HAP-1 (cell line): ENCODE data around the gene KAZN.

Source experiments
- DNase-seq, 2 experiments: peaks; one replicate each; pipeline ENCODE4 v3.0.0-alpha.2; 2016 to 2020; ENCODE audit warnings: low spot score in 2 of 2
- H3K27me3 ChIP-seq: fragments of 250-450 bp; sonication (Bioruptor Pico); 2 replicates; pipeline ENCODE4 v1.5.1; 2020; ENCODE audit warnings: low read depth, mild to moderate bottlenecking, moderate library complexity
- H3K36me3 ChIP-seq: fragments of 250-450 bp; sonication (Bioruptor Pico); replicated peaks from 2 replicates; pipeline ENCODE4 v1.5.1; 2020; ENCODE audit warnings: mild to moderate bottlenecking
- H3K4me1 ChIP-seq: fragments of 250-450 bp; sonication (Bioruptor Pico); 2 replicates; pipeline ENCODE4 v1.5.1; 2020; ENCODE audit warnings: mild to moderate bottlenecking
- H3K4me3 ChIP-seq: fragments of 250-450 bp; sonication (Bioruptor Pico); 2 replicates; pipeline ENCODE4 v1.5.1; 2020; ENCODE audit warnings: mild to moderate bottlenecking, moderate library complexity
- H3K9me3 ChIP-seq: fragments of 250-450 bp; sonication (Bioruptor Pico); 2 replicates; pipeline ENCODE4 v1.5.1; 2020; ENCODE audit warnings: mild to moderate bottlenecking, moderate library complexity
- in situ Hi-C: fragments of 300-500 bp; cut with MboI; formaldehyde crosslinking; loops from 3 replicates; pipeline ENCODE4 v1.14.3; 2020; ENCODE audit warnings: low sequenced_read_pairs, inconsistent platforms, mixed read lengths

The KAZN gene

DNA sequence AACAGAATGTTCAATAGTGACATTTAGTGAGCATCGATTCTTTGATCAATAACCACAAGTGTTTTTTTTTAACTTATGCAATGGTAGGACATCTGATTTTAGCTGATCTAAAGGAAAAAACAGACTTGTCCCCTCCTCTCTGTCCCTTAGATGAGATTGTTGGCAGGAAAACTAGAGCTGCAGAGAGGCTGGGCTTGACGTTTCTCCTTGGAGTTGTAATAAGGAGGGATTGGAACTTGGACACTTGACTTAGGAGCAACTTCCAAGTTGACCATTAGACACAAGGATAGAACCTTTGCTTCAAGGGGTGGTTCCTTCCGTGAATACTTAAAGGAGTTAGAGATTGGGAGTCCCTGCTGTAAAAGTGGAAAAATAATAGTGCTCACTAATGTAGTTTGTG lies 49.9 kb downstream of the KAZN start:
- no peak overlapping the region for H3K4me3 ChIP-seq
- H3K9me3 ChIP-seq = no peaks in the 10 kb centered on the region; the same call in 1 of the 2 replicates
- H3K27me3 ChIP-seq = no peaks in the 10 kb centered on the region
- no peak for DNase-seq
- no peaks in the 10 kb centered on the region for H3K4me1 ChIP-seq
- H3K36me3 ChIP-seq = no peaks in the 10 kb centered on the region
- in situ Hi-C loops = no loop called here

DNA sequence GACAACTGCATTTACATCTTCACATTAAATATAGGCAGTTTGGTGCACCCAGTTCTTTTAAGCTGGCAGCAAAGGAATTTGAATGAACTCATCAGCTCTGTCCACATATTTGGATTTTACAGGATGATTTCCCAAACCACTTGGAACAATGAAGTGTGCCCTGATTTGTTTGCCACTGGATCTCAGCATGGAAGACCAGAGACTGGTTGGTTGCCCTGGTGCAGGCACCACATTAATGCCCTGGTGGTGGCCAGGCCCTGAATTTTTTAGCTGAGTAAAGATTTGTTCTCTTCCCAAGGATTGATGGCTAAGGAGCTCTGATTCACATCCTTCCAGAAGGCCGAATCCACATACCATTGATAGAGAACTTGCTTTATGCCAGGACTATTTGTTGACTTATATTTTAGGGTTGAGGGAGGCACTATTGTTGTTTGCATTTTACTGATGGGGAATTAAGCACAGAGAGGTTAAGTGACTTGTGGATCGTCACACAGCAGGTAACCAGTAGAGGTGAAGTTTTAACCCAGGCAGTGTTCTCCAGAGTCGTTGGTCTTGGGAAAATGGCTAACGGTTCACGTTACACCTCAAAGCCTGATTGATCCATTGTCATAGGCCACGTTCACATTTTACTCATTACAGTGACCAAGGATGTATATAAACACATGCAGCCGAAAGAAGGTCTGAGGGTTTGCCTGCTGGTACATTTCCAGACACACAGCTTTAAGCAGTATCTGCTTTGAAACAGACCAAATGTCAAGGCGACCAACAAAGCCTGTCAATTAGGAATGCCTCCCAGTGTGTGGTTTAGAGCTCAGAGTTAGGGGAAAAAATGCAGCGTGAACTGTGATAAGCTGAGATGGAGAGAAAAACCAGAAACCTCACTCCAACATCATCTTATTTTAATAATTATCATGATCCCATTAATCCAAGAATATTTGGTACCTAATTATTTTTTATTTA lies 50.7 kb downstream of the KAZN start:
- DNase-seq = no peak
- H3K27me3 ChIP-seq = no peaks in the 10 kb centered on the region
- in situ Hi-C loops = no loop called here
- H3K4me3 ChIP-seq = no peak overlapping the region
- H3K4me1 ChIP-seq = no peaks in the 10 kb centered on the region
- no peaks in the 10 kb centered on the region for H3K36me3 ChIP-seq
- H3K9me3 ChIP-seq = no peaks in the 10 kb centered on the region; the same call in 1 of the 2 replicates

DNA sequence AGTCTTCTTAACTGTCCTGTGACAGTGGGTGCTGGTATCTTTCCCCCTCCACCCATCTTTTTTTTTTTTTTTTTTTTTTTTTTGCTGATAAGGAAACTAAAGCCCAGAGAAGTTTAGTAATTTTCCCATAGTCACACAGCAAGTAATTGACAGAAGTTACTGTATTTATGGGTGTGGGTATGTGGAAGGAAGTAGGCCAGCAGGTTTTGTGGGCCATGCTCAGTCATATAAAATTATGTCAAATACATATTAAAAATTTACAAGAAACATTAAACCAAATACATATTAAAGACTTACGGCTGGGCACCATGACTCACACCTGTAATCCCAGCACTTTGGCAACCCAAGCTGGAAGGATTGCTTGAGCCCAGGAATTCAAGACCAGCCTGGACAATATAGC lies 51.5 kb downstream of the KAZN start:
- Histone ChIP-seq H3K36me3 (no peaks in the 10 kb centered on the region), H3K4me3 (no peak overlapping the region), H3K9me3 (no peaks in the 10 kb centered on the region; the same call in 1 of the 2 replicates), H3K4me1 (no peaks in the 10 kb centered on the region), H3K27me3 (no peaks in the 10 kb centered on the region)
- in situ Hi-C loops = no loop called here
- no peak for DNase-seq

DNA sequence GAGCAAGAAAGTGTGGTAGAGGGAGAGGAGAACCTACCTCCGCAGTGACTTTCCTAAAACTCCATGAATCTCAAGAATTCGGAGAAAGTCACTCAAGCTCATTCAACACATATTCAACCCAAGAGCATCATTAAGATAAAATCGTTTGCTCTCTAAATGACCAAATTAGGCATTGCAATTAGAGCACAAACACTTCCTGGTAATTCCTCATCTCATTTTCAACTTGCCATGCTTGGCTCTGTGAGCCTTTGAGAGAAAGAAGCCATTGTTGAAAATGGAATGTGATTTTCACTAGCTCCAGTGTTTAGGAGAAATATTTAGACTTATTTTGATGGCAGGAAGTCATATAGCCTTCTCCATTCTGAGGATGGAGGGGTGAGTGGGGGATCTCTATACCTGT lies 52.5 kb downstream of the KAZN start:
- H3K27me3 ChIP-seq = no peaks in the 10 kb centered on the region
- H3K36me3 ChIP-seq = no peaks in the 10 kb centered on the region
- in situ Hi-C loops = no loop called here
- H3K4me3 ChIP-seq = no peak overlapping the region
- no peaks in the 10 kb centered on the region for H3K4me1 ChIP-seq
- no peaks in the 10 kb centered on the region for H3K9me3 ChIP-seq
- DNase-seq = no peak

DNA sequence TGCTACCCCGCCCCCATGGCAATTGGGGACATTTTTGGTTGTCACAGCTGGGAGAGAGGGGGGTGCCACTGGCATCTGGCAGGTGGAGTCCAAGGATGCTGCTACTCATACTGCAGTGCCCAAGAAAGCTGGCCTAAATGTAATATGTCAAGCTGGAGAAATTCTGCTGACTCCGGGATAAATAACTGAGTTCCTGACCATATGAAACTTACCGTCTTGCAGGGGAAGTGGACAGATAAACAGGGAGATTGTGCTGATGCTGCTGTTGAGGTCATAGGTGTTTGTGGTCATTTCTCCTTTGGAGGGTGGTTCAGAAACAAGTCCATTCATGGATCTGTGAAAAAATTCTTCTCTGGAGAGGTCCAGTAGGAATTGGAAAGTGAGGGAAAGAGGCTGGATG lies 54.4 kb downstream of the KAZN start:
- no peaks in the 10 kb centered on the region for H3K4me1 ChIP-seq
- DNase-seq = no peak
- no peaks in the 10 kb centered on the region for H3K9me3 ChIP-seq
- no peak overlapping the region for H3K4me3 ChIP-seq
- no peaks in the 10 kb centered on the region for H3K36me3 ChIP-seq
- H3K27me3 ChIP-seq = no peaks in the 10 kb centered on the region
- in situ Hi-C loops = no loop called here

DNA sequence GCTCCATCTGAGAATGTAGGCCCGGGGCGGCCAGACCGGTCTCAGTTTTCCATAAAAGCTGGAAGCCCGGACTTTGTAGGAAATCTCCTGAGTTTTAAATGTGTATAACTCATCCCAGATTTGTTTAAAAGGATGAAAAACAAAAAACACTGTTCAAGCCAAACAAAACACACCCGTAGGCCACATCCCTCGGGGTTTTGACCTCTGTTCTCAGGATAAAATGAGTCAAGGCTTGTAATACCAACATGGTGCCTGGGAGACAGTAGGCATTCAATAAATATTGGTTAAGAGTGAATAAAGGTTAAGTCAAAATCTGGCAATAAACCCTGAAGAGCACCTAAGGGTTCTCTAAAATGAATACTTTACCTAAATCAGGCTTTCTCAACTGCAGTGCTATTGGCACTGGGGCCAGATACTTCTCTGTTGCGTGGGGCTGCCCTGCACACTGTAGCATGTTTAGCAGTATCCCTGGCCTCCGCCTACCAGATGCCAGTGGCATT lies 55.0 kb downstream of the KAZN start:
- in situ Hi-C loops = no loop called here
- H3K27me3 ChIP-seq = no peaks in the 10 kb centered on the region
- DNase-seq = no peak

DNA sequence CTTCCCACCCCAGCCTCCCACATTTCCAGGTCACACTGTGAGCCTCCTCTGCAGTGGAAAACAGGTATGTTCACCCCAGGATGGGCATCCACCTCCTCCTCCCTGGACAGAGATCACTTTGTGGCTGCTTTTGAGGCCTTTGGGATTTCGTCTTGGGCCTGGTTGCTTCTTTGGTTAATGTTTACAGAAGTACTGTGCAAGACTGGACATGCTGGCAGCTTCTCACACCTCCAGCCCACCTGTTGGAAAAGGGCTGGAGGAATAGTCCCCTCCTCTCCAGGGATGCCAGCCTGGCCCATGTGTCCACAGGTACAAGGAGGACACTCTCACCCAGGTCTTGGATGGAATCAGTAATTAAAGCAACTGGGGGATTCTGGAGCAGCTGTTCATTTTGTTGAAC lies 56.1 kb downstream of the KAZN start:
- DNase-seq = no peak
- Histone ChIP-seq H3K9me3 (no peaks in the 10 kb centered on the region), H3K4me3 (no peak overlapping the region), H3K27me3 (no peaks in the 10 kb centered on the region), H3K4me1 (peaks cover 4% of the 10 kb centered on the region), H3K36me3 (no peaks in the 10 kb centered on the region)
- in situ Hi-C loops = no loop called here

More for the DNA sequence above, 55.0 kb downstream of the KAZN start:
- H3K36me3 ChIP-seq = no peaks in the 10 kb centered on the region
- no peaks in the 10 kb centered on the region for H3K4me1 ChIP-seq
- H3K9me3 ChIP-seq = no peaks in the 10 kb centered on the region
- no peak overlapping the region for H3K4me3 ChIP-seq

DNA sequence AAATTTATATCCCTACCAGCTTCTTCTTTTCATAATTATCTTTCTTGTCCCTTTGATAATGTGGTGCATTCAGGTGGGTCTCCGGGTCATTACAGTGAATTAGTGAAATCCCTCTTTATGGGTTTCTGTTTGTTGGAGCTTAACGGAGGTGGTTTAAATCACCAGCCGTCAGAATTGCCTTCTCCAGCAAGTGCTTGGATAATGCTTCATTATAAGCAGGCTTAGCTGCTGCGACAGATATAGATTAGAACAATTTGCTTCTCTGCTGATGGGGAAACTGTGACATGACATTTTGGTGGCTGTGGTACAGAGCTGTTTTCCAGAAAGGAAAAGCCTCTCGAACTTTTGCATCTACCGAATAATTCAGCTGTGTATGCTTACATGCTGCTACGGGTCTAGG lies 56.9 kb downstream of the KAZN start:
- no peaks in the 10 kb centered on the region for H3K36me3 ChIP-seq
- H3K4me1 ChIP-seq = peaks cover 10% of the 10 kb centered on the region
- H3K27me3 ChIP-seq = no peaks in the 10 kb centered on the region
- in situ Hi-C loops = no loop called here
- no peak for DNase-seq
- no peak overlapping the region for H3K4me3 ChIP-seq
- H3K9me3 ChIP-seq = no peaks in the 10 kb centered on the region

DNA sequence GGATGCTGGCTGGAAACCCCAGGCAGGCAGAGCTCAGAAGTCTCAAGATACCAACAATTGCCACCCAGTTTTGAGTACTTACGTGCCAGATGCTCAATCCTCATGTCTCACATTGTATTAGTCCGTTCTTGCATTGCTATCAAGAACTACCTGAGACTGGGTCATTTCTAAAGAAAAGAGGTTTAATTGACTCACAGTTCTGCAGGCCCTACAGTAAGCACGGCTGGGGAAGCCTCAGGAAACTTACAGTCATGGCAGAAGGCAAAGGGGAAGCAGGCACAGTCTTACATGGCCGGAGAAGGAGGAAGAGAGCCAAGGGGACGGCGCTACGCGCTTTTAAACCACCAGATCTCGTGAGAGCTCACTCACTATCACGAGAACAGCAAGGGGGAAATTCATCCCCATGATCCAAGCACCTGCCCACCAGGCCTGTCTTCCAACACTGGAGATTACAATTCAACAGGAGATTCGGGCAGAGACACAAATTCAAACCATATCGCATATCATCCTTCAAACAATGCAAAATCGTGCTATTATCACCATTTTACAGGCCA lies 58.0 kb downstream of the KAZN start:
- in situ Hi-C loops = no loop called here
- Histone ChIP-seq H3K9me3 (no peaks in the 10 kb centered on the region), H3K27me3 (no peaks in the 10 kb centered on the region), H3K4me3 (no peak overlapping the region), H3K36me3 (no peaks in the 10 kb centered on the region), H3K4me1 (peaks cover 10% of the 10 kb centered on the region)
- no peak for DNase-seq

DNA sequence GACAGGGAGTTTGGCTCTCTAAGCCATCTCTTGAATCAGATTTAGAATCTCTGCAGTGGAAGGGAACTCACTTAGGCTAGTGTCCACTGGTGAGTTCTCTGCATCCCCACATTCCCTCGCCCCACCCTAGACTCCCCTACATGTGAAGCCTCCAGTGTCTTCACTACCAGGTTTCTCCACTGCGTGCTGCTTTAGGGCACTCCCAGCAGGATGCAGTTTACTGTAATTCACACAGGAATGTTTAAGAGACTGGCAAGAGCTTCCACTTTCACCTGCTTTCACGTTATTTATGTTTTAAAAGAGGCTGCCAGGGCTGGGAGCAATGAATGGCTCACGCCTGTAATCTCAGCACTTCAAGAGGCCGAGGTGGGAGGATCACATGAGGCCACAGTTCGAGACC lies 60.2 kb downstream of the KAZN start:
- H3K36me3 ChIP-seq = no peaks in the 10 kb centered on the region
- in situ Hi-C loops = no loop called here
- no peak overlapping the region for H3K4me3 ChIP-seq
- no peaks in the 10 kb centered on the region for H3K27me3 ChIP-seq
- H3K4me1 ChIP-seq = peaks cover 10% of the 10 kb centered on the region
- H3K9me3 ChIP-seq = no peaks in the 10 kb centered on the region
- no peak for DNase-seq

DNA sequence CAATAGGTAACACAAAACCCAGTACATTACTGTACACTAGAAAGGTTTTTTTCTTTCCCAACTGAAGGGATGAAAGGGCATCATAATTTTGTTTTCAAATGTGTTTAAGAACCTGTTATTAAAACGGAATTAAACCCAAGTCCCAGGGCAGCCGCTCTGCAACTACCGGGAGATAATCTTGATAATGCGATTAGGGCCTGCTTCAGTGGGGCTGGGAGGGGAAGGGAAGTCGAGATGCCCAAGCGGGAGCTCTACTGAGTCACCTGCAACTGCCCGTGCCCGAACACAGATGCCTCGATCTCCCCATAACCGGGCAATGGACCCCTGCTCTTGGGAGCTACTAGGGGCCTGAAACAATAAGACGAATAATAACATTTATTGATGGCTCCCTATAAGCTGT lies 61.4 kb downstream of the KAZN start:
- no peaks in the 10 kb centered on the region for H3K27me3 ChIP-seq
- H3K4me1 ChIP-seq = peaks cover 10% of the 10 kb centered on the region
- DNase-seq = peak; percentile 48 to 49
- no peaks in the 10 kb centered on the region for H3K9me3 ChIP-seq
- H3K36me3 ChIP-seq = no peaks in the 10 kb centered on the region
- H3K4me3 ChIP-seq = no peak overlapping the region
- in situ Hi-C loops = no loop called here

DNA sequence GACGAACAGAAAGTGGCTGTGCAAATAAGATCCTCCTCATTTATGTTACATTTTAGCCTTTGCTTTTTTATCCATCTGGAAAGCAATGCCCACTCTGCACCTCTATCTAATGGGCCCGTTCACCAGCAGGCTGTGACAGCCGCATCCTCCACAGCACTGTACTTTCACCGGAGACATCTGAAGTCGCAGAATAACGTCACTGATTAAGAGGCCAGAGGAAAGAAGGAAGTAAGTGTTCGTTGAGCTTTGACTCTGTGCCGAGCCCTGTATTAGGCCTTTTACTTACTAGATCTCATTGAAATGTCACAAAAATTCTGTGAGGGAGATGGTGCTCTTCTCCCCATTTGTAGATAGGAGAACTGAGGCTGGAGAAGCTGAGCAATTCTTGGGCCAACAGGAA lies 62.3 kb downstream of the KAZN start:
- Histone ChIP-seq H3K9me3 (no peaks in the 10 kb centered on the region), H3K4me3 (no peak overlapping the region), H3K4me1 (peaks cover 10% of the 10 kb centered on the region), H3K36me3 (no peaks in the 10 kb centered on the region), H3K27me3 (no peaks in the 10 kb centered on the region)
- DNase-seq = no peak
- in situ Hi-C loops = no loop called here

DNA sequence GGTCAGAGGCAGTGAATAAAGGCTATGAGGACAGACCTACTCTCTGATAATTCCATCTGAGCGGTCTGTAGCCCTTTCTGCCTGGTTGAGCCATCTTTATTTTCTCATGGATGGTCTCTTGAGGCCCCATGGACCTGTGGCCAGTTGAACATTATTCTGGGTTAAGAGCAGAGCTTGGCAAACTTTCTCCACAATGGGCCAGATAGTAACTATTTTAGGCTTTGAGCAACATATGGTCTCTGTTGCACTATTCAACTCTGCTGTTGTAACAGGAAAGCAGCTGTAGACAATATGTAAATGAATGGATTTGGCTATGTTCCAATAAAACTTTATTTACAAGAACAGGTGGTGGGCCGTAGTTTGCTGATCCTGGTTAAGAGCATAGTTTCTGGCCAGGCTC lies 62.7 kb downstream of the KAZN start:
- Histone ChIP-seq H3K9me3 (no peaks in the 10 kb centered on the region), H3K27me3 (no peaks in the 10 kb centered on the region), H3K4me1 (peaks cover 10% of the 10 kb centered on the region), H3K4me3 (no peak overlapping the region), H3K36me3 (no peaks in the 10 kb centered on the region)
- DNase-seq = no peak
- in situ Hi-C loops = no loop called here

DNA sequence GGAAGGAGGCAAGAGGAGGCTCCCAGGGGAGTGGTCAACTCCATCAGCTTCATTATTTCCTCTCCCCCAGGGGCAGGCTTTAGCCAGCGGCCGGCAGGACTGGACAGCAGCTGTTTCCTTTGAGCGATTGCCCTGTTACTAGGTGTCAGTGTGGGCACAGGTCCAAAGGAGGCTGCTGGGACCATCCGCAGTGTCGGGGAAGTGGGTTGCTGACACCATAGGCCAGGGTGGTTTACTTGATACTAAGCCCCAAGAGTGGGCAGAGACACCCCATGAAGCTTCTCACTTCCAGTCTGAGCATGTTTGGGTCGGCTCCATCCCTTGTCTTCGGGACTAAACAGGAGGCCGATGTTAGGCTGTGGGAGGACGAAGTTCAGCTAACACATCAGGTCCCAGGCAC lies 63.6 kb downstream of the KAZN start:
- H3K4me1 ChIP-seq = peaks cover 10% of the 10 kb centered on the region
- no peaks in the 10 kb centered on the region for H3K36me3 ChIP-seq
- H3K9me3 ChIP-seq = no peaks in the 10 kb centered on the region
- no peaks in the 10 kb centered on the region for H3K27me3 ChIP-seq
- H3K4me3 ChIP-seq = no peak overlapping the region
- in situ Hi-C loops = no loop called here
- DNase-seq = no peak
